SK-N-SH treated with all-trans-retinoic acid at 6 μM for 48 hours (cell line): ENCODE measurements around the gene PCMTD2.

Experiments used
- ESRRG ChIP-seq: fragments of 250-450 bp; sonication (Bioruptor Pico); IDR thresholded peaks from 2 replicates; pipeline ENCODE4 v1.6.1; 2021; ENCODE audit warnings: mild to moderate bottlenecking
- PPARA ChIP-seq: fragments of 250-450 bp; sonication (Bioruptor Pico); IDR thresholded peaks from 2 replicates; pipeline ENCODE4 v1.5.0; 2020; ENCODE audit warnings: mild to moderate bottlenecking, borderline replicate concordance
- TF ChIP-seq, protein P1 (sequence below): fragments of 250-450 bp; sonication (Bioruptor Pico); IDR thresholded peaks from 2 replicates; pipeline ENCODE4 v1.5.1; 2020; ENCODE audit warnings: low read depth, mild to moderate bottlenecking, moderate library complexity

DNA sequence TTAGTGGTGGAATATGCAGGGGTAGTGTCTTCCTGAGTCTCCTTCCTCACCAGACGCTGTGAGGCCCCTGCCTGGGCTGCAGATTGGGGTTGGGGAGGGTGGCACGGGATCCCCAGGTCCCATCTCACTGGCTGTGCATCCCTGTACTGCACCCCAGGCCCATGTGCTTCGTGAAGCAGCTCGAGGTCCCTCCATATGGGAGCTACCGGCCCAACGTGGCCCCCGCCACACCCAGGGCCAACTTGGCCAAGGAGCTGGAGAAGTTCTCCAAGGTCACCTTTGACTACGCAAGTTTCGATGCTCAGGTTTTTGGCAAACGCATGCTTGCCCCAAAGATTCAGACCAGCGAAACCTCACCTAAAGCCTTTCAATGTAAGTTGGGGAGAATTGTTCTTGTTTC, 38.6 kb upstream of the PCMTD2 start:
- TF ChIP-seq ESRRG (no peak), PPARA (CRISPR knock-in tag) (no peak)
- TF ChIP-seq, protein P1, sequence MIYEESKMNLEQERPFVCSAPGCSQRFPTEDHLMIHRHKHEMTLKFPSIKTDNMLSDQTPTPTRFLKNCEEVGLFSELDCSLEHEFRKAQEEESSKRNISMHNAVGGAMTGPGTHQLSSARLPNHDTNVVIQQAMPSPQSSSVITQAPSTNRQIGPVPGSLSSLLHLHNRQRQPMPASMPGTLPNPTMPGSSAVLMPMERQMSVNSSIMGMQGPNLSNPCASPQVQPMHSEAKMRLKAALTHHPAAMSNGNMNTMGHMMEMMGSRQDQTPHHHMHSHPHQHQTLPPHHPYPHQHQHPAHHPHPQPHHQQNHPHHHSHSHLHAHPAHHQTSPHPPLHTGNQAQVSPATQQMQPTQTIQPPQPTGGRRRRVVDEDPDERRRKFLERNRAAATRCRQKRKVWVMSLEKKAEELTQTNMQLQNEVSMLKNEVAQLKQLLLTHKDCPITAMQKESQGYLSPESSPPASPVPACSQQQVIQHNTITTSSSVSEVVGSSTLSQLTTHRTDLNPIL (CRISPR knock-in tag), result no peak
